Measurements from ENCODE around the gene IGFL1. TPM values are rescaled to one million over a fixed set of nuclear protein-coding genes. Genes with fewer than 3 reads are reported as not detected.
"Not testable (repeated sequence)": the region's sequence is repeated elsewhere in the genome, so short reads cannot be mapped to it uniquely, and the experiment has no call there.

The IGFL1 gene
- total and polyA plus RNA-seq, 2 donors = 0.11 TPM; not detected in 1

GRCh38 chr19:46221981-46222610, 7.4 kb upstream of the IGFL1 start:
- WGBS = 13% methylated on average over 7 of the region's 7 CpGs
- H3K4me3 ChIP-seq (ENCODE audit: low read depth, low read length) = no peak overlapping the region
- no peak for DNase-seq (ENCODE audit: extremely low spot score)

GRCh38 chr19:46223787-46224186, 5.8 kb upstream of the IGFL1 start:
- H3K36me3 ChIP-seq (ENCODE audit: insufficient read depth); H3K27ac ChIP-seq (ENCODE audit: low read depth); H3K4me1 ChIP-seq (ENCODE audit: insufficient read depth); H3K4me3 ChIP-seq (ENCODE audit: low read depth, low read length); DNase-seq (ENCODE audit: extremely low spot score): not testable (repeated sequence)
- 69% methylated on average over 8 of the region's 10 CpGs for WGBS

More at GRCh38 chr19:46221981-46222610, 7.4 kb upstream of the IGFL1 start:
- H3K36me3 ChIP-seq (ENCODE audit: insufficient read depth) = no peaks in the 10 kb centered on the region
- H3K4me1 ChIP-seq (ENCODE audit: insufficient read depth) = no peaks in the 10 kb centered on the region
- no peak overlapping the region for H3K27ac ChIP-seq (ENCODE audit: low read depth)

DNA sequence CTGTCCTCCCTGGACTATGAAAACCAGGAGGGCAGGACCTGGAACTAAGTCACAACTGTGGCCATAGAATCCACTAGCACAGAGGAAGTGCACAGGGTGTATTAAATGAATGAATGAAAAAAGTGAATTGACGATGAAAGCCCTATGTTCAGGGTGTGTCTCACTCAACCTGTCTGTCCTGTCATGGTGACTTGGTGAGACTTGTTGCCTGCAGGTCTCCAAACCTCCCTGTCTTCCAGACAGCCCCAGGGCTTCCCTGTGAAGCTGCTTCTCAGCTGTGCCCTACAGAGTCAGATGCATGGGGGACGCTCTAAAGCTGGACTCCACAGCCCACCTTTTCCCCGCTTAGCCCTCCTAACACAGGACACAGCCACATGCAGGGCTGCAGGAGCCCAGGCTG, 4.8 kb upstream of the IGFL1 start:
- no peak for DNase-seq (ENCODE audit: extremely low spot score)
- Histone ChIP-seq H3K4me3 (ENCODE audit: low read depth, low read length) (no peak overlapping the region), H3K27ac (ENCODE audit: low read depth) (no peak overlapping the region), H3K36me3 (ENCODE audit: insufficient read depth) (no peaks in the 10 kb centered on the region), H3K4me1 (ENCODE audit: insufficient read depth) (no peaks in the 10 kb centered on the region)
- 76% methylated on average over 3 of the region's 3 CpGs for WGBS

DNA sequence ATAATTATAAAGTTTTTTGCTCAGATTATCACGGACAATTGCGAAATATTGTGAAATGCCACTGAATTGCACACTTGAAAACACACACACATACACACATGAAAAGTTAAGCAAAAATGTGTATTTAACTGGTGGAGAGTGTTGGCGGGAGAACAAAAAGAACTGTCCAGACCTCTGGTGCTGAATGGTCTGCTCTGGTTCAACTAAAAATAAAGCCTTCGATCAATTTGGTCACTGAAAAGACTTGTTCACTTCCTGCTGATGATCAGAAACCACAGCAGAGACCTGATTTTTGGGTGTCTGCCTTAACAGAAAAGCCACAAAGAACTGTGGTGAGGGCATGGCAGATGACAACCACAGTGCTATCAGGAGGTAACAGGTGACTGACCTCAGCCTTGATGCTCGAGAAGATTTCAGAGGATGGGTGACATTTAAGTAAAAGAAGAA, 4.0 kb upstream of the IGFL1 start:
- no peaks in the 10 kb centered on the region for H3K4me1 ChIP-seq (ENCODE audit: insufficient read depth)
- 38% methylated on average over 5 of the region's 5 CpGs for WGBS
- no peaks in the 10 kb centered on the region for H3K36me3 ChIP-seq (ENCODE audit: insufficient read depth)
- no peak overlapping the region for H3K27ac ChIP-seq (ENCODE audit: low read depth)
- DNase-seq (ENCODE audit: extremely low spot score) = no peak
- no peak overlapping the region for H3K4me3 ChIP-seq (ENCODE audit: low read depth, low read length)

GRCh38 chr19:46226438-46226973, 3.0 kb upstream of the IGFL1 start:
- Histone ChIP-seq H3K4me1 (ENCODE audit: insufficient read depth) (no peaks in the 10 kb centered on the region), H3K27ac (ENCODE audit: low read depth) (no peak overlapping the region), H3K4me3 (ENCODE audit: low read depth, low read length) (no peak overlapping the region), H3K36me3 (ENCODE audit: insufficient read depth) (no peaks in the 10 kb centered on the region)
- no peak for DNase-seq (ENCODE audit: extremely low spot score)
- 60% methylated on average over 9 of the region's 9 CpGs for WGBS

DNA sequence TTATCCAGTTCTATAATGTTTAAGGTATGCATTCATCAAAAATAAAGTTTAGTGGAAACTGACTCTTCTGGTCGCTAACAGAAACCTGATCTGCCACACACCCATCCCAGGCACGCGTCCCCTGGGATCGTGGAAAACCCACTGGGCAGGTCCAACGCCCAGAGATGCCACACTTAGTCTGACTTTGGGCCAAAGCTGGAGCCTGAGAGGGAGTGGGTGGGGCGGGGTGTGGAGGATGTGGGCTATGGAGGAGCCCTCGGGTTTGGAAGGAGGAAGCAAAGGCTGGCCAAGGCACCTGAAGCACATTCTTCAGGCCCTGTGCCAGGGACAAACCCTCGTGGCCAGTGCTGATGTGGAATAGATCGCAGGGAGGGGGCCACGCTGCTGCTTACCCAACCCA, 2.5 kb downstream of the IGFL1 start:
- no peaks in the 10 kb centered on the region for H3K36me3 ChIP-seq (ENCODE audit: insufficient read depth)
- no peak overlapping the region for H3K4me3 ChIP-seq (ENCODE audit: low read depth, low read length)
- 64% methylated on average over 10 of the region's 10 CpGs for WGBS
- no peak overlapping the region for H3K27ac ChIP-seq (ENCODE audit: low read depth)
- no peak for DNase-seq (ENCODE audit: extremely low spot score)
- no peaks in the 10 kb centered on the region for H3K4me1 ChIP-seq (ENCODE audit: insufficient read depth)

DNA sequence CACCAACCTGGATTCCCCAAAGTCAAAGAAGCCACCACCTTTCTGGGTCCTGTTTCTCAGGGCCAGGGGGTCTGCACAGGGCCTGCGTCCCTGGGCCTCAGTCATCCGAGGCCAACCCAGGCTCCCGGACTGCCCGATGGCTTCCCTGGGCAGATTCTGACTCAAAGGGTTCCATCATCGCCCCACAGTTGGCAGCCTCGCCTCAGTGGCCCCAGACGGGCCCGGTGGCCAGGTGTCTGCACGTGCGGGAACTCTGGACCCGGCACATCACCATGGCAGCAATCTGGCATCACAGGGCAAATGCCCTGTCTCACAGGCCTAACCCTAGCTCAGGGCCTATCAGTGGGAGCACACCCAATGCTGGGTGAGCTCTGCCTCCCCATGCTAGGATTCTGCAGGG, 2.9 kb downstream of the IGFL1 start:
- no peaks in the 10 kb centered on the region for H3K36me3 ChIP-seq (ENCODE audit: insufficient read depth)
- H3K27ac ChIP-seq (ENCODE audit: low read depth) = no peak overlapping the region
- H3K4me1 ChIP-seq (ENCODE audit: insufficient read depth) = no peaks in the 10 kb centered on the region
- no peak for DNase-seq (ENCODE audit: extremely low spot score)
- no peak overlapping the region for H3K4me3 ChIP-seq (ENCODE audit: low read depth, low read length)
- 92% methylated on average over 11 of the region's 11 CpGs for WGBS

GRCh38 chr19:46232938-46233621, 3.5 kb downstream of the IGFL1 start:
- H3K4me3 ChIP-seq (ENCODE audit: low read depth, low read length) = no peak overlapping the region
- DNase-seq (ENCODE audit: extremely low spot score) = no peak
- no peaks in the 10 kb centered on the region for H3K4me1 ChIP-seq (ENCODE audit: insufficient read depth)
- WGBS = 81% methylated on average over 20 of the region's 20 CpGs
- no peak overlapping the region for H3K27ac ChIP-seq (ENCODE audit: low read depth)
- H3K36me3 ChIP-seq (ENCODE audit: insufficient read depth) = no peaks in the 10 kb centered on the region

DNA sequence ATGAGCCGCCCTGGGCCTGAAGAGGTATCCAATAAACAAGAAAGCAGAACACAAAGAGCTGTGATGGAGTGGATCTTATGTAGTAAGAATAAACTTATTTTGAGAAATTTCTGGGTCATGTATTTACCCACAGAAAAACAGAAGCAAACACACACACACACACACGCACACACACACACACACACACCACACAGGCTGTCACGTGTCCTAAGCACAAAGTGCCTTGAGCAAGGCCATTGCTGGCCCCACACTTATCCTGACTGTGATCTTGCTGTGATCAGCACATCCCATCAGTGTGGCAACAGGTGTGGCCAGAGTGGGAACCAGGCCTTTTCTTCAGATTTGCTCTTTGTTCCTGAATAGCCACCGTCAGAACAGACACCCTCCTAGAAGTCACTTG, 4.3 kb downstream of the IGFL1 start:
- not testable (repeated sequence) for H3K36me3 ChIP-seq (ENCODE audit: insufficient read depth); H3K27ac ChIP-seq (ENCODE audit: low read depth); DNase-seq (ENCODE audit: extremely low spot score); H3K4me3 ChIP-seq (ENCODE audit: low read depth, low read length); H3K4me1 ChIP-seq (ENCODE audit: insufficient read depth)
- 44% methylated on average over 4 of the region's 4 CpGs for WGBS

DNA sequence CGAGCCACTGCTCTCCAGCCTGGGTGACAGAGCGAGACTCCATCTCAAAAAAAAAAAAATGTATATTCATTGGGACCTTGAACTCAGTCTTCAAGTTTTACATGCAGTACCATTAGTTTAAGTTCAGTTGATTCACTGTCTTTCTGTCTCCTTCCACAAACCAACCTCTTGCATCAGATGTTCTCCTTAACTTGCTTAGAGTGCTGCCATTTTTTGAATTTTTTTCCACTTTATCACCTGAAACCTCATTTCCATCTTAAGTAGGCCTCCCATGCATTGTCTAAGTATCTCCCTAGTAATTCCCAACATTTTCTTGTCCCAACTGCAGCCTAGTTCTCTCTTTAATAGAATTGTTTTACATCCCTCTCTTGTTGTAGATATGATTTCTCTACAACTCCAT, 8.6 kb downstream of the IGFL1 start:
- H3K27ac ChIP-seq (ENCODE audit: low read depth); H3K36me3 ChIP-seq (ENCODE audit: insufficient read depth); H3K4me3 ChIP-seq (ENCODE audit: low read depth, low read length); H3K4me1 ChIP-seq (ENCODE audit: insufficient read depth); DNase-seq (ENCODE audit: extremely low spot score): not testable (repeated sequence)
- WGBS = 82% methylated on average over 2 of the region's 2 CpGs

GRCh38 chr19:46239193-46240024, 9.9 kb downstream of the IGFL1 start:
- Histone ChIP-seq H3K4me1 (ENCODE audit: insufficient read depth) (no peaks in the 10 kb centered on the region), H3K4me3 (ENCODE audit: low read depth, low read length) (no peak overlapping the region), H3K36me3 (ENCODE audit: insufficient read depth) (no peaks in the 10 kb centered on the region), H3K27ac (ENCODE audit: low read depth) (no peak overlapping the region)
- DNase-seq (ENCODE audit: extremely low spot score) = no peak
- WGBS = 64% methylated on average over 6 of the region's 6 CpGs

DNA sequence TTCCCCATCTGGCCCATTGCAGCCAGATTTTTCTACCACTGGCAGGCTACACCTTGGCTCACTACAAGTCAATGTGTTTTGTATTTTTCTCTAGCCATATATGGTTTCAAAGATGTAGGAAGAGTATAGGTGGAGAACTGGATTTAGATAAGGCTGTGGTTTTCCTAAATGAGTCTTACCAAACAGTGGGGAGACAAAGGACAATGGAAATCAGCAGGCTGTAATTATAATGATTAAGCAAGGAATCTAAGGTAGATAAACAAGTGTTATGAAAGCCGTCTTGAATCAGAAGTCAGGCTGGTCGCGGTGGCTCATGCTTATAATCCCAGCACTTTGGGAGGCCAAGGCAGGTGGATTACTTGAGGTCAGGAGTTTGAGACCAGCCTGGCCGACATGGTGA, 11.2 kb downstream of the IGFL1 start:
- WGBS = 81% methylated on average over 4 of the region's 4 CpGs
- H3K4me3 ChIP-seq (ENCODE audit: low read depth, low read length) = no peak overlapping the region

GRCh38 chr19:46241626-46242025, 12.1 kb downstream of the IGFL1 start:
- DNase-seq (ENCODE audit: extremely low spot score) = no peak
- Histone ChIP-seq H3K36me3 (ENCODE audit: insufficient read depth) (no peaks in the 10 kb centered on the region), H3K4me1 (ENCODE audit: insufficient read depth) (no peaks in the 10 kb centered on the region), H3K27ac (ENCODE audit: low read depth) (no peak overlapping the region), H3K4me3 (ENCODE audit: low read depth, low read length) (no peak overlapping the region)
- WGBS = 10% methylated on average over 2 of the region's 2 CpGs

More for the DNA sequence above, 11.2 kb downstream of the IGFL1 start:
- Histone ChIP-seq H3K4me1 (ENCODE audit: insufficient read depth) (no peaks in the 10 kb centered on the region), H3K27ac (ENCODE audit: low read depth) (no peak overlapping the region), H3K36me3 (ENCODE audit: insufficient read depth) (no peaks in the 10 kb centered on the region)
- no peak for DNase-seq (ENCODE audit: extremely low spot score)
